ENCODE measurements around the gene PKNOX2. TPM values are rescaled to one million over a fixed set of nuclear protein-coding genes. Genes with fewer than 3 reads are reported as not detected.

The PKNOX2 gene
- total RNA-seq, 1 donor from 2014 or later, result 12.1 TPM

GRCh38 chr11:125320347-125321076 lies 156.0 kb downstream of the PKNOX2 start:
- intact Hi-C loops (cut with DNase I), result no loop called here
- no peaks in the 10 kb centered on the region for H3K4me1 ChIP-seq
- DNase-seq (ENCODE audit: low spot score in 2 of 2), result no peak
- H3K9me3 ChIP-seq, result no peaks in the 10 kb centered on the region
- no peaks in the 10 kb centered on the region for H3K36me3 ChIP-seq
- H3K4me3 ChIP-seq, result no peak overlapping the region
- no peak overlapping the region for H3K27ac ChIP-seq
- H3K27me3 ChIP-seq, result no peaks in the 10 kb centered on the region
- TF ChIP-seq CTCF (IDR thresholded peaks at IDR 0.05), result no peak

- intact Hi-C loops (cut with DNase I), result no loop called here
- Histone ChIP-seq H3K4me1 (no peaks in the 10 kb centered on the region), H3K9me3 (no peaks in the 10 kb centered on the region), H3K27ac (no peak overlapping the region), H3K4me3 (no peak overlapping the region), H3K27me3 (no peaks in the 10 kb centered on the region), H3K36me3 (no peaks in the 10 kb centered on the region)
- TF ChIP-seq CTCF (IDR thresholded peaks at IDR 0.05), result no peak
- DNase-seq (ENCODE audit: low spot score in 2 of 2), result no peak
Observed at GRCh38 chr11:125322289-125322688, 157.7 kb downstream of the PKNOX2 start.

DNA sequence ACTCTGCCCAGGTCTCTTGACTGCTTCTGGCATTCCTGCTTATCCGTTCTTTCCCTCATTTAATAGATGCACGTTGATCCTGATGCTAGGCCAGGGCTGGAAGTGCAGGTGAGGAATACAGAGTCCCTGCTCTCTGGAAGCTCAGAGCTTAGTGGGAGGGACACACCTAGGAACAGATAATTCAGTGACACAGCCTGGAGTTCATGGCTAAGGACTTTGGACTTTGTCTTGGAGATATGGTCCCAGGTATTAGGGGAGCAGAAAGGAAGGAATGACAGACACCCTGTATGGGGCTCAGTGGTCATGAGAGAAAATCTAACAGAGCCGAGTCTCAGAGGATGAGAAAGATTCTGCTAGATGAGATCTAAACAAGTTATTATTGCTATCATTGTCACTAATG lies 160.6 kb downstream of the PKNOX2 start:
- Histone ChIP-seq H3K4me3 (no peak overlapping the region), H3K4me1 (no peaks in the 10 kb centered on the region), H3K9me3 (no peaks in the 10 kb centered on the region), H3K27me3 (no peaks in the 10 kb centered on the region), H3K36me3 (no peaks in the 10 kb centered on the region), H3K27ac (no peak overlapping the region)
- intact Hi-C loops (cut with DNase I), result no loop called here
- no peak for DNase-seq (ENCODE audit: low spot score in 2 of 2)
- TF ChIP-seq CTCF (IDR thresholded peaks at IDR 0.05), result no peak

- Histone ChIP-seq H3K27me3 (no peaks in the 10 kb centered on the region), H3K27ac (no peak overlapping the region), H3K9me3 (no peaks in the 10 kb centered on the region), H3K4me3 (no peak overlapping the region), H3K4me1 (no peaks in the 10 kb centered on the region), H3K36me3 (no peaks in the 10 kb centered on the region)
- DNase-seq (ENCODE audit: low spot score in 2 of 2), result peak in 1 of 2 donors; percentile 28
- intact Hi-C loops (cut with DNase I), result no loop called here
- TF ChIP-seq CTCF (IDR thresholded peaks at IDR 0.05), result no peak
Observed at GRCh38 chr11:125326126-125326525, 161.6 kb downstream of the PKNOX2 start.

DNA sequence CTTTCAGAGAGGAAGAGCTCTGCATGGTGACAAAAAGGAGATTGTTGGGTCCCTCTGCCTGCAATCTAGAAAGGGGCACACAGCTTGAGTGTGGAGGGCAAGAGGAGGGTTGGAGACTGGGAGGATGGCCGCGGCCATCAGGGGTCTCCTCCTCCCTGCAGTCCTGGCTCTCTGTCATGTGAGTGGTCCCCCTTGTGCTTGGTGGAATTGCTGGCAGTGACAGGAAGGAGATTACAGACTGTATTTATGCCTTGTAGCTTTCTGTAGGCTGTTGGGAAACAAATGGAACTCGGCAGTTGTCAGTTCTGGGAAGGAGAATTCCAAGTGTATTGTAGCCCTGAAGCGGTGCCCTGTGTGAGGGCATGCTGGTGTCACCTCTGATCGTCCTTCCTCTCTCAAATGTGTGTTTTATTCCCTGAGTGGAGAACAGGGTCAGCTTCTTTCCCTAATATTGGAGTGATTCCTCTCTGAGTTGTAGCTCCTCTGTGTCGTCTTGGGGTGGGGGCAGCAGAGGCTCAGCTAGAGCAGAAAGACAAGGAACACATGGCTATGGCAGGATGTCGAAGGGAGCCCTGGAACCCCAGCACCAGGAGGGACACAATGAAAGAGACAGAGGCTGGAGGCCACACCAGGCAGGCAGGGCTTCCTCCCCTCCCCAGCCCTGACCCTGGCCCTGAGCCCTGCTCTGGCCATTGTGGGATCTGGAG lies 163.1 kb downstream of the PKNOX2 start:
- Histone ChIP-seq H3K36me3 (no peaks in the 10 kb centered on the region), H3K4me1 (no peaks in the 10 kb centered on the region), H3K27ac (no peak overlapping the region), H3K27me3 (no peaks in the 10 kb centered on the region), H3K9me3 (no peaks in the 10 kb centered on the region), H3K4me3 (no peak overlapping the region)
- intact Hi-C loops (cut with DNase I), result no loop called here
- no peak for TF ChIP-seq CTCF (IDR thresholded peaks at IDR 0.05)
- peak in 1 of 2 donors; percentile 21 for DNase-seq (ENCODE audit: low spot score in 2 of 2)

Measured in ascending aorta (tissue), 2 donors.